HFFc6 (cell line): ENCODE measurements around the gene SLC25A21. TPM values are rescaled to one million over a fixed set of nuclear protein-coding genes. Genes with fewer than 3 reads are reported as not detected.

ENCODE experiments used
- DNase-seq: peaks from one replicate; pipeline ENCODE4 v3.0.0-alpha.2; 2018
- H3K27ac Mint-ChIP-seq: 2 replicates; pipeline ENCODE4 v1.8.0; 2020; ENCODE audit warnings: mild to moderate bottlenecking, mixed read lengths
- H3K27me3 Mint-ChIP-seq: 2 replicates; pipeline ENCODE4 v1.8.0; 2021; ENCODE audit warnings: mild to moderate bottlenecking, moderate library complexity, mixed read lengths; ENCODE audit not compliant: insufficient read depth
- H3K36me3 Mint-ChIP-seq: 2 replicates; pipeline ENCODE4 v1.8.0; 2021; ENCODE audit warnings: low read depth, mixed read lengths
- H3K4me1 Mint-ChIP-seq: 2 replicates; pipeline ENCODE4 v1.8.0; 2020; ENCODE audit warnings: low read depth, mixed read lengths
- H3K4me3 Mint-ChIP-seq: 2 replicates; pipeline ENCODE4 v1.8.0; 2020; ENCODE audit warnings: mild to moderate bottlenecking, moderate library complexity, mixed read lengths
- H3K9me3 Mint-ChIP-seq: 2 replicates; pipeline ENCODE4 v1.8.0; 2020; ENCODE audit warnings: mild to moderate bottlenecking, mixed read lengths
- CTCF ChIP-seq: fragments of 200-600 bp; sonication (generic); IDR thresholded peaks from 2 replicates; pipeline ENCODE4 v1.5.0; 2021; ENCODE audit warnings: antibody characterized with exemption, mild to moderate bottlenecking
- total RNA-seq, 6 experiments: library from RNA; stranded (reverse); fragmentation: NEBNext Ultra II Directional; extraction: Animal tissue kit (Norgen Biotek cat#: 25700); gene quantifications; 2 replicates in 1 of 6; 3 replicates in 5 of 6; pipeline ENCODE4 v1.2.3, GENCODE V29; 2021

Gene SLC25A21
- total RNA-seq, 6 experiments from 2014 or later = 0.33 to 1.1 (median 0.47) TPM

- H3K4me3 Mint-ChIP-seq = no peak overlapping the region
- no peak for DNase-seq
- no peaks in the 10 kb centered on the region for H3K36me3 Mint-ChIP-seq
- H3K9me3 Mint-ChIP-seq = peaks cover 12% of the 10 kb centered on the region
- H3K27ac Mint-ChIP-seq = no peak overlapping the region
- no peaks in the 10 kb centered on the region for H3K27me3 Mint-ChIP-seq
- no peak for TF ChIP-seq CTCF
- no peaks in the 10 kb centered on the region for H3K4me1 Mint-ChIP-seq
These were observed 338.1 kb downstream of the SLC25A21 start for GRCh38 chr14:36834293-36834692.

GRCh38 chr14:36829547-36829946 lies 342.9 kb downstream of the SLC25A21 start:
- no peak overlapping the region for H3K4me3 Mint-ChIP-seq
- H3K27ac Mint-ChIP-seq = no peak overlapping the region
- no peaks in the 10 kb centered on the region for H3K36me3 Mint-ChIP-seq
- H3K27me3 Mint-ChIP-seq = peaks cover 2% of the 10 kb centered on the region
- no peaks in the 10 kb centered on the region for H3K4me1 Mint-ChIP-seq
- no peak for TF ChIP-seq CTCF
- peaks cover 8% of the 10 kb centered on the region for H3K9me3 Mint-ChIP-seq
- no peak for DNase-seq

GRCh38 chr14:36827861-36828260 lies 344.5 kb downstream of the SLC25A21 start:
- H3K27ac Mint-ChIP-seq = no peak overlapping the region
- no peaks in the 10 kb centered on the region for H3K36me3 Mint-ChIP-seq
- H3K9me3 Mint-ChIP-seq = peaks cover 8% of the 10 kb centered on the region
- no peak for DNase-seq
- no peak overlapping the region for H3K4me3 Mint-ChIP-seq
- no peak for TF ChIP-seq CTCF
- H3K4me1 Mint-ChIP-seq = no peaks in the 10 kb centered on the region
- H3K27me3 Mint-ChIP-seq = peaks cover 2% of the 10 kb centered on the region

- no peak for DNase-seq
- no peaks in the 10 kb centered on the region for H3K4me1 Mint-ChIP-seq
These were observed 345.8 kb downstream of the SLC25A21 start for GRCh38 chr14:36826614-36827013.

GRCh38 chr14:36824854-36825253 lies 347.6 kb downstream of the SLC25A21 start:
- no peak for TF ChIP-seq CTCF
- Mint-ChIP-seq H3K36me3 (no peaks in the 10 kb centered on the region), H3K4me1 (no peaks in the 10 kb centered on the region), H3K27me3 (peaks cover 2% of the 10 kb centered on the region), H3K4me3 (no peak overlapping the region), H3K27ac (no peak overlapping the region), H3K9me3 (peaks cover 7% of the 10 kb centered on the region)
- DNase-seq = no peak

More at GRCh38 chr14:36826614-36827013, 345.8 kb downstream of the SLC25A21 start:
- H3K36me3 Mint-ChIP-seq = no peaks in the 10 kb centered on the region
- H3K27ac Mint-ChIP-seq = no peak overlapping the region
- H3K27me3 Mint-ChIP-seq = peaks cover 2% of the 10 kb centered on the region
- no peak for TF ChIP-seq CTCF
- peaks cover 8% of the 10 kb centered on the region for H3K9me3 Mint-ChIP-seq
- no peak overlapping the region for H3K4me3 Mint-ChIP-seq

GRCh38 chr14:36823651-36824050 lies 348.8 kb downstream of the SLC25A21 start:
- H3K9me3 Mint-ChIP-seq = no peaks in the 10 kb centered on the region
- no peaks in the 10 kb centered on the region for H3K4me1 Mint-ChIP-seq
- H3K27me3 Mint-ChIP-seq = peaks cover 2% of the 10 kb centered on the region
- no peak for DNase-seq
- H3K4me3 Mint-ChIP-seq = no peak overlapping the region
- no peak overlapping the region for H3K27ac Mint-ChIP-seq
- H3K36me3 Mint-ChIP-seq = no peaks in the 10 kb centered on the region
- TF ChIP-seq CTCF = no peak
